NOMO-1 treated with dmso at 0.1 percent for 144 hours (cell line): Measurements from ENCODE around the gene UBN1.

Experiments
- DNase-seq: peaks from one replicate; lab custom pipeline; 2025; ENCODE audit not compliant: unreplicated experiment; lab: John Stamatoyannopoulos, UW

The UBN1 gene

GRCh38 chr16:4859900-4860255, 12.6 kb downstream of the UBN1 start:
- DNase-seq = no peak

- no peak for DNase-seq
Observed at GRCh38 chr16:4860727-4861342, 13.6 kb downstream of the UBN1 start.

- no peak for DNase-seq
Observed at GRCh38 chr16:4862639-4863038, 15.4 kb downstream of the UBN1 start.

GRCh38 chr16:4864728-4865127, 17.4 kb downstream of the UBN1 start:
- DNase-seq = no peak

- no peak for DNase-seq
Observed at GRCh38 chr16:4865231-4865860, 18.1 kb downstream of the UBN1 start.

GRCh38 chr16:4866586-4866985, 19.3 kb downstream of the UBN1 start:
- no peak for DNase-seq

- DNase-seq = no peak
Observed at GRCh38 chr16:4868026-4868425, 20.7 kb downstream of the UBN1 start.

- no peak for DNase-seq
Observed at GRCh38 chr16:4868535-4868934, 21.3 kb downstream of the UBN1 start.

GRCh38 chr16:4869147-4869805, 22.0 kb downstream of the UBN1 start:
- DNase-seq = no peak

GRCh38 chr16:4870138-4870671, 22.9 kb downstream of the UBN1 start:
- DNase-seq = no peak

GRCh38 chr16:4871071-4871470, 23.8 kb downstream of the UBN1 start:
- DNase-seq = no peak

- DNase-seq = no peak
Observed at GRCh38 chr16:4873091-4873490, 25.8 kb downstream of the UBN1 start.

GRCh38 chr16:4874666-4875065, 27.4 kb downstream of the UBN1 start:
- no peak for DNase-seq

- DNase-seq = no peak
Observed at GRCh38 chr16:4876646-4877379, 29.5 kb downstream of the UBN1 start.

- DNase-seq = no peak
Observed at GRCh38 chr16:4877380-4877685, 30.1 kb downstream of the UBN1 start.

- DNase-seq = no peak
Observed at GRCh38 chr16:4879049-4879448, 31.8 kb downstream of the UBN1 start.

- DNase-seq = no peak
Observed at GRCh38 chr16:4880006-4880580, 32.8 kb downstream of the UBN1 start.

- DNase-seq = no peak
Observed at GRCh38 chr16:4882000-4882632, 34.8 kb downstream of the UBN1 start.

- DNase-seq = no peak
Observed at GRCh38 chr16:4882633-4883285, 35.5 kb downstream of the UBN1 start.

- DNase-seq = no peak
Observed at GRCh38 chr16:4883501-4883900, 36.2 kb downstream of the UBN1 start.

GRCh38 chr16:4884209-4884608, 36.9 kb downstream of the UBN1 start:
- no peak for DNase-seq
